ENCODE results near the gene SRGAP1.
"Not testable (repeated sequence)": the region's sequence is repeated elsewhere in the genome, so short reads cannot be mapped to it uniquely, and the experiment has no call there.

Gene SRGAP1

GRCh38 chr12:63838411-63838810 is 6.1 kb upstream of the SRGAP1 start:
- no peak for DNase-seq
- ATAC-seq, result no peak

GRCh38 chr12:63841011-63841410 is 3.5 kb upstream of the SRGAP1 start:
- no peak for DNase-seq
- ATAC-seq, result no peak

GRCh38 chr12:63841571-63841970 is 2.9 kb upstream of the SRGAP1 start:
- DNase-seq, result no peak
- ATAC-seq, result no peak

GRCh38 chr12:63842750-63843149 is 1.8 kb upstream of the SRGAP1 start:
- not testable (repeated sequence) for DNase-seq

GRCh38 chr12:63843254-63843720 is 1.2 kb upstream of the SRGAP1 start:
- ATAC-seq, result no peak
- no peak for DNase-seq

More at GRCh38 chr12:63842750-63843149, 1.8 kb upstream of the SRGAP1 start:
- not testable (repeated sequence) for ATAC-seq

- ATAC-seq, result peak; percentile 96
- peak; percentile 83 for DNase-seq
Observed at GRCh38 chr12:63843721-63844390, 644 bp upstream of the SRGAP1 start.

GRCh38 chr12:63845726-63846125 is 1.2 kb downstream of the SRGAP1 start:
- no peak for DNase-seq
- ATAC-seq, result no peak

GRCh38 chr12:63846238-63846967 is 1.9 kb downstream of the SRGAP1 start:
- DNase-seq (no peak), ATAC-seq (no peak)

- ATAC-seq (no peak), DNase-seq (no peak)
Observed at GRCh38 chr12:63848450-63848849, 4.0 kb downstream of the SRGAP1 start.

- ATAC-seq (no peak), DNase-seq (no peak)
Observed at GRCh38 chr12:63849106-63849620, 4.7 kb downstream of the SRGAP1 start.

GRCh38 chr12:63849641-63850040 is 5.1 kb downstream of the SRGAP1 start:
- ATAC-seq (no peak), DNase-seq (no peak)

GRCh38 chr12:63853978-63854377 is 9.5 kb downstream of the SRGAP1 start:
- DNase-seq (no peak), ATAC-seq (no peak)

GRCh38 chr12:63855299-63855698 is 10.8 kb downstream of the SRGAP1 start:
- no peak for DNase-seq
- no peak for ATAC-seq

- ATAC-seq (no peak), DNase-seq (no peak)
Observed at GRCh38 chr12:63857771-63858670, 13.5 kb downstream of the SRGAP1 start.

- DNase-seq, ATAC-seq: not testable (repeated sequence)
Observed at GRCh38 chr12:63859880-63860279, 15.4 kb downstream of the SRGAP1 start.

GRCh38 chr12:63862187-63862968 is 17.9 kb downstream of the SRGAP1 start:
- ATAC-seq (no peak), DNase-seq (no peak)

- DNase-seq, result no peak
Observed at GRCh38 chr12:63862969-63863230, 18.4 kb downstream of the SRGAP1 start.

GRCh38 chr12:63863658-63864453 is 19.4 kb downstream of the SRGAP1 start:
- no peak for DNase-seq
- ATAC-seq, result no peak

More at GRCh38 chr12:63862969-63863230, 18.4 kb downstream of the SRGAP1 start:
- ATAC-seq, result no peak

GRCh38 chr12:63864454-63864706 is 19.9 kb downstream of the SRGAP1 start:
- no peak for DNase-seq
- no peak for ATAC-seq

GRCh38 chr12:63865448-63865847 is 20.9 kb downstream of the SRGAP1 start:
- DNase-seq (no peak), ATAC-seq (no peak)

GRCh38 chr12:63867053-63867452 is 22.6 kb downstream of the SRGAP1 start:
- DNase-seq, result no peak
- ATAC-seq, result no peak

All from stimulated activated naive CD8-positive, alpha-beta T cell treated with anti-CD3 and anti-CD28 coated beads, Interleukin-15, Interleukin-2, amounts not matched to agents 100 U/mL and 50 U/mL, for 24 hours (primary cell).